ENCODE measurements around the gene CPNE4.
"Not testable (repeated sequence)": the region's sequence is repeated elsewhere in the genome, so short reads cannot be mapped to it uniquely, and the experiment has no call there.

Gene CPNE4

DNA sequence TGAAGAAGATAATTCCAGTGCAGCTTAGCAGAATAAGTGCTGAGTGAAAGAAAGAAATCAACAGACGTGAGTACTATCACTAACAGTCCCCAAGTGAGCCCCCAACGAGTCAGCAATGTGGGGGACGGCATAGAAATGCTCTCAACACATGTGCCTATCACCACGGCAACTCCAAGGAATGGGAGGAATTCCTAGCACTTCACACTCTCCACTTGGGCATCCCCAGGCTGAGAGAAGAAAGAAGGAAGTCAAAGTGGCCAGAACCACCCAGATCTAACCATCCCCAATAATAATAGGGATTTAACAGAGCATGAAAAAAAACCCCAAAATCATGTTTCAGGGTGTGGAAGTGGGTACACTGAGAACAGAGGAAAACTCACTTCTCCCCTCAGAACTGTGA, 29.3 kb upstream of the CPNE4 start:
- ChIA-PET POLR2A (no interaction called here), CTCF (no interaction called here)
- no peak overlapping the region for H3K4me3 ChIP-seq (ENCODE audit: low read depth, low read length)
- TF ChIP-seq, protein P1, sequence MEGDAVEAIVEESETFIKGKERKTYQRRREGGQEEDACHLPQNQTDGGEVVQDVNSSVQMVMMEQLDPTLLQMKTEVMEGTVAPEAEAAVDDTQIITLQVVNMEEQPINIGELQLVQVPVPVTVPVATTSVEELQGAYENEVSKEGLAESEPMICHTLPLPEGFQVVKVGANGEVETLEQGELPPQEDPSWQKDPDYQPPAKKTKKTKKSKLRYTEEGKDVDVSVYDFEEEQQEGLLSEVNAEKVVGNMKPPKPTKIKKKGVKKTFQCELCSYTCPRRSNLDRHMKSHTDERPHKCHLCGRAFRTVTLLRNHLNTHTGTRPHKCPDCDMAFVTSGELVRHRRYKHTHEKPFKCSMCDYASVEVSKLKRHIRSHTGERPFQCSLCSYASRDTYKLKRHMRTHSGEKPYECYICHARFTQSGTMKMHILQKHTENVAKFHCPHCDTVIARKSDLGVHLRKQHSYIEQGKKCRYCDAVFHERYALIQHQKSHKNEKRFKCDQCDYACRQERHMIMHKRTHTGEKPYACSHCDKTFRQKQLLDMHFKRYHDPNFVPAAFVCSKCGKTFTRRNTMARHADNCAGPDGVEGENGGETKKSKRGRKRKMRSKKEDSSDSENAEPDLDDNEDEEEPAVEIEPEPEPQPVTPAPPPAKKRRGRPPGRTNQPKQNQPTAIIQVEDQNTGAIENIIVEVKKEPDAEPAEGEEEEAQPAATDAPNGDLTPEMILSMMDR (IDR thresholded peaks at IDR 0.05; ENCODE audit: insufficient read depth, low read length, missing control alignments), result no peak
- no peak for DNase-seq (ENCODE audit: low read depth, low spot score)

DNA sequence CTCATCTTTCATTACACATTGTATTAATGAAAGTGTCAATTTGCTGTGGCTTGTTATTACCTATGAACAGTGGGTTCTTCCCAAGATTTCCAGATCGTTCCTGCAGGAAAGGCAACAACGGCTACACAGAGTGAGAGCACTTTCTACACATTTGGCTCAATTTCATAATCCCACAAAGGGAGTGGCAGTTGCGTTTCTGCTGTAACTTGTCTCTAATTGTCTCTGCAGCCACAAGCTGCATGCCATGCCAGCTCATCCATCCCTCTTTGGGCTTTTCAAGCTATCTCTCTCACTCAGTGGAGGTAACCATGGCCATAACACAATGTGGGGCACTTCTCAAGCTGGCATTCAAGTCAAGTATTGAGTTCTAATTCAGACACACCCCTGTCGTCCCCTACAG, 27.7 kb upstream of the CPNE4 start:
- POLR2A ChIA-PET, result no interaction called here

DNA sequence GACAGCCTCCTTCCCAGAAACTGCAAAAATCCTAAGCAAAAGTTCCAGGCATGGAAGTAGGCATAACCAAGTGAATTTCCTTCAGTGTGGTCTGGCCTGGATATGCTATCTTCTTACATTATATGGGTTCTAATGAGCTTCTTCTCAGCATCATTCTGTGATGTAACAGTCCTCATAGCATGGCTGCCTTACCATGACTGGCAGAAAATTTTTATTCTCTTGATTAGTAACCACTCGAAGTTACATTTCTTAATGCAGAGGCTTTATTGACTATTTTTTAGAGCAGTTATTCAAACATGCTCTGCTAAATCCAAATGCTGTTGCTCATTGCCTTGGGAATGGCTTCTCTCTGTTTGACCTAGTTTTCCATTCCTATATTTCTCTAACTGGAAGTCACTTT, 21.1 kb upstream of the CPNE4 start:
- POLR2A ChIA-PET, result no interaction called here
- TF ChIP-seq, protein P1 (IDR thresholded peaks at IDR 0.05; ENCODE audit: insufficient read depth, low read length, missing control alignments), result no peak

More for the DNA sequence above, 27.7 kb upstream of the CPNE4 start:
- TF ChIP-seq, protein P1 (IDR thresholded peaks at IDR 0.05; ENCODE audit: insufficient read depth, low read length, missing control alignments), result no peak
- no peak overlapping the region for H3K4me3 ChIP-seq (ENCODE audit: low read depth, low read length)
- no peak for DNase-seq (ENCODE audit: low read depth, low spot score)
- CTCF ChIA-PET, result no interaction called here

DNA sequence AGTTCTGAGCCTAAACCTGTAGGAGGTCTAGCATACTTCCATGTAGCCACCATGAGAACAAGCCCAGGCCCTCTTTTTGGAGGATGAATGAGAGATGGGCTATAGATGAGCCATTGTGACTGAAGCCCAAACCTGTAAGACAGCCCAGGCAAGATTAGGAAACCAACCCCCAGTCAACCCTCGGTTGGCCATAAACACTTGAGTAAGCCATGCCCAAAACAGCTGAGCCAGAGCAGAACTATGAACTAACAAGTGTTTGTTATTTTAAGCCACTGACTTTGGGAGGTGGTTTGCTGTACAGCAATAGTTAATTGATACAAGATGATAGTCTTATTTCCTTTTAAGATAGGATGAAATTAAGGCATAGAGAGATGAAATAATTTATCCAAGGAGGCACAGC, 12.4 kb upstream of the CPNE4 start:
- DNase-seq (ENCODE audit: low read depth, low spot score), result no peak
- no peak overlapping the region for H3K4me3 ChIP-seq (ENCODE audit: low read depth, low read length)
- CTCF ChIA-PET, result interaction anchor here (1.8 to 2.4 kb wide), 2 partner anchors 9 to 12 kb away, joined by 7 to 21 read pairs; partner anchors contain the start of gene CPNE4
- TF ChIP-seq, protein P1 (IDR thresholded peaks at IDR 0.05; ENCODE audit: insufficient read depth, low read length, missing control alignments), result no peak
- POLR2A ChIA-PET, result no interaction called here

More for the DNA sequence above, 21.1 kb upstream of the CPNE4 start:
- H3K4me3 ChIP-seq (ENCODE audit: low read depth, low read length), result no peak overlapping the region
- CTCF ChIA-PET, result interaction anchor here (0.9 to 1.3 kb wide), 2 partner anchors 18 to 26 kb away, joined by 3 read pairs; no protein-coding TSS in a partner anchor
- no peak for DNase-seq (ENCODE audit: low read depth, low spot score)

DNA sequence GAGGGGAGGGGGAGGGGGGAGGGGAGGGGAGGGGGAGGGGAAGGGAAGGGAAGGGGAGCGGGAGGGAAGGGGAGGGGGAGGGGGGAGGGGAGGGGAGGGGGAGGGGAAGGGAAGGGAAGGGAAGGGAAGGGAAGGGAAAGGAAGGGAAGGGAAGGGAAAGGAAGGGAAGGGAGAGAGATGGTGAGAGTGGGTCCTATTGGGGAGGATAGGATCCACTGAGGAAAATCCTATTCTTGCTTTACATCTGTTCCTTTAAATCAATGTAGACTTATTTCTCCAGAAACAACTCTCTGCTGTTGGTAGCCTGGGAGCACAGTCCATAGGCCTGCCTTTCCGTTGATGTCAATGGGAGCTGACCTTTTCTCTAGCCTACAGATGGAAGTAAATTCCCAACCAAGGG, 10.1 kb upstream of the CPNE4 start:
- H3K4me3 ChIP-seq (ENCODE audit: low read depth, low read length); CTCF ChIA-PET; DNase-seq (ENCODE audit: low read depth, low spot score); POLR2A ChIA-PET: not testable (repeated sequence)

DNA sequence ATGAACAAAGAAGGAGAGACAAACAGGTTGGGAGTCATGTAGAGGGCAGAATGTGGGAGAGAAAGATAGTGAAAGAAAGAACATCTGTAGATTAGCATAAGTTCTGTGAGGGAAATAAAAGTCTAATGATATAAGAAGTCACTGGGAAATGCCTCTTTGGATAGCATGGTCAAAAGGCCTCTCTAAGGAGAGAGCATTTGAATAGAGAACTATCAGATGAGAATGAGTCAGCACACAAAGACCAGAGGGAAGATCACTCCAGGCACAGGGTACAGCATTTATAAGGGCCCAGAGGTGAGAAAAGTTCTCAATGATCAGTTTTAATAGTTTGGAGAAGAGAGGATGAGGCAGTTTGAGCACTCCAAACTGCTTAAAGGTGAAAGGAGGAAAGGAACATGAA, 7.9 kb upstream of the CPNE4 start:
- CTCF ChIA-PET, result interaction anchor here (1.7 to 2.0 kb wide), 2 partner anchors 8 to 137 kb away, joined by 5 to 7 read pairs; partner anchors contain the start of gene CPNE4
- TF ChIP-seq, protein P1 (IDR thresholded peaks at IDR 0.05; ENCODE audit: insufficient read depth, low read length, missing control alignments), result no peak
- no peak for DNase-seq (ENCODE audit: low read depth, low spot score)
- POLR2A ChIA-PET, result interaction anchor here (0.6 kb wide), 1 partner anchor 86 kb away, joined by 3 read pairs; no protein-coding TSS in a partner anchor
- no peak overlapping the region for H3K4me3 ChIP-seq (ENCODE audit: low read depth, low read length)

DNA sequence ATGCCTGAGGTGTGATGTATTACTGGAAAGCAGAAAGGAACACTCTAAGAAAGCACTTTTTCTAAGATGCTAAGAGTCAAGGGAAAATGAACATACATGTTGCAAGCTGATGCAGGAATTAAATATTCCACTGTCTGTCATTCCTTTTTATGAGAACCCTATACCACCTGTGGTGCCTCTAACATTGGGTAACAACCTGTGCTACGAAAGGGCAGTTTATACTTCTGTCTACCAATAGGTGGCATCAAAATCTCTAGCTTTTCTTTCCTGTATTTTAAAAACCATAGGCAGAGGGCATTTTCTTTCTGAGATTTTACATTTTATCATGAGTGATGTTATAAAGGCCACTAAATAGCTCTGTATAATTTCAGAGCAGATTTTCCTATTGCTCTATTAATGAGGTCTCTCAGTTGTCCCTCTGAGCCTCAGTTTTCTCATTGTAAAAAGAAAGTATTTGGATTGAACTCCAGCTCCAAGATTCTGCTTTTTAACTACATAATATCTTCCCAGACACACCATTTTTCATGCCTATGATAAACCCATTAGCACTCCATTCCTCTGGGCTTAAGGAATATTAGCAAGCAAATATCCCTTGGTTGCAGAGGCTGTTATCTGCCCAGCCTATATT, 3.5 kb upstream of the CPNE4 start:
- TF ChIP-seq, protein P1 (IDR thresholded peaks at IDR 0.05; ENCODE audit: insufficient read depth, low read length, missing control alignments), result peak; percentile 54
- no peak for DNase-seq (ENCODE audit: low read depth, low spot score)
- H3K4me3 ChIP-seq (ENCODE audit: low read depth, low read length), result no peak overlapping the region
- ChIA-PET CTCF (interaction anchor here (0.7 to 10.0 kb wide), 42 partner anchors 10 to 997 kb away, joined by 3 to 454 read pairs (median 4); no protein-coding TSS in a partner anchor), POLR2A (no interaction called here)

Data from AG04449 (cell line).